Natural killer cell (primary cell): ENCODE data around the gene ZNF837. TPM values are rescaled to one million over a fixed set of nuclear protein-coding genes. Genes with fewer than 3 reads are reported as not detected.
A peak's percentile ranks its signal among the peaks of the same experiment; 100 is the strongest.

Experiments used
- ATAC-seq, 3 donors: fragments of 150-1000 bp in 2 of 3; fragments of 200-7000 bp in 1 of 3; cut with Tn5 transposase; 1 replicate in 1 of 3; 2 replicates in 2 of 3; pipeline ENCODE4 v1.10.0; 2021; ENCODE audit warnings: mild to moderate bottlenecking in 2 of 3, moderate library complexity in 2 of 3
- DNase-seq, 2 donors: peaks; one replicate each; pipeline versions ENCODE4 v3.0.0 to v3.0.0-alpha.2; 2013 to 2021; ENCODE audit warnings: mixed read lengths in 1 of 2
- H3K27ac ChIP-seq: one replicate; pipeline ENCODE4 v1.5.1; 2013; ENCODE audit warnings: mild to moderate bottlenecking, low read length
- H3K27me3 ChIP-seq: one replicate; pipeline ENCODE4 v1.6.1; 2013; ENCODE audit warnings: low read length; ENCODE audit not compliant: control insufficient read depth, insufficient read depth
- H3K36me3 ChIP-seq: one replicate; pipeline ENCODE4 v1.6.1; 2013; ENCODE audit warnings: low read length; ENCODE audit not compliant: control insufficient read depth, insufficient read depth
- H3K4me1 ChIP-seq: one replicate; pipeline ENCODE4 v1.6.1; 2013; ENCODE audit warnings: low read length; ENCODE audit not compliant: control insufficient read depth, insufficient read depth
- H3K4me3 ChIP-seq: one replicate; pipeline ENCODE4 v1.5.1; 2013; ENCODE audit warnings: low read length
- H3K9me3 ChIP-seq: one replicate; pipeline ENCODE4 v1.6.1; 2013; ENCODE audit warnings: low read length; ENCODE audit not compliant: control insufficient read depth, insufficient read depth
- H3K27ac Mint-ChIP-seq, 2 donors: one replicate each; pipeline ENCODE4 v1.8.0; 2022; ENCODE audit warnings: mild to moderate bottlenecking in 2 of 2, mixed read lengths in 2 of 2, moderate library complexity in 1 of 2
- H3K27me3 Mint-ChIP-seq, 2 donors: one replicate each; pipeline ENCODE4 v1.8.0; 2022; ENCODE audit warnings: low read depth in 2 of 2, mixed read lengths in 2 of 2
- H3K36me3 Mint-ChIP-seq: one replicate; pipeline ENCODE4 v1.8.0; 2022; ENCODE audit warnings: mixed read lengths
- H3K4me1 Mint-ChIP-seq, 2 donors: one replicate each; pipeline ENCODE4 v1.8.0; 2022; ENCODE audit warnings: mixed read lengths in 2 of 2
- H3K4me3 Mint-ChIP-seq: one replicate; pipeline ENCODE4 v1.8.0; 2022; ENCODE audit warnings: mild to moderate bottlenecking, moderate library complexity, mixed read lengths
- H3K9me3 Mint-ChIP-seq, 2 donors: one replicate each; pipeline ENCODE4 v1.8.0; 2022; ENCODE audit warnings: mixed read lengths in 2 of 2
- CTCF ChIP-seq: fragments of 200-600 bp; IDR thresholded peaks from one replicate; pipeline ENCODE4 v1.8.0; 2022; ENCODE audit warnings: antibody characterized with exemption
- WGBS: methylation state at CpG from one replicate; pipeline ENCODE4 v1.1.7; 2013; ENCODE audit warnings: missing lambda C conversion rate; ENCODE audit not compliant: insufficient coverage; 5-methylcytosine and 5-hydroxymethylcytosine counted together
- intact Hi-C: fragments of 100-400 bp; cut with micrococcal nuclease; formaldehyde crosslinking; loops from one replicate; pipeline ENCODE4 v1.14.2; 2022
- total RNA-seq, 4 donors: library from RNA; stranded (reverse); fragments of 120-200 nt in 1 of 4; gene quantifications; one replicate each; pipeline versions ENCODE4 v1.2.3 to v1.2.4, GENCODE V29; 2013 to 2022

The ZNF837 gene
- total RNA-seq, 3 donors from 2014 or later (not counting 1 experiment from before 2014, with no cell fraction given), result 0.63 to 1.4 (median 1.3) TPM

- no peaks in the 10 kb centered on the region for H3K27me3 Mint-ChIP-seq
- peaks cover 10% of the 10 kb centered on the region for H3K4me1 ChIP-seq
- no peak overlapping the region for H3K4me3 ChIP-seq
- TF ChIP-seq CTCF, result no peak
- no peaks in the 10 kb centered on the region for H3K9me3 Mint-ChIP-seq
- H3K36me3 ChIP-seq, result no peaks in the 10 kb centered on the region
- DNase-seq, result no peak
- H3K4me1 Mint-ChIP-seq, result peaks cover 11% of the 10 kb centered on the region in 2 donors
- no peaks in the 10 kb centered on the region for H3K27me3 ChIP-seq
- ATAC-seq, result no peak
- H3K27ac Mint-ChIP-seq, result no peak overlapping the region
- H3K27ac ChIP-seq, result no peak overlapping the region
- H3K4me3 Mint-ChIP-seq, result no peak overlapping the region
- H3K36me3 Mint-ChIP-seq, result no peaks in the 10 kb centered on the region
- H3K9me3 ChIP-seq, result no peaks in the 10 kb centered on the region
- WGBS, result 94% methylated on average over 32 of the region's 32 CpGs
- intact Hi-C loops, result no loop called here
These were observed 14.0 kb downstream of the ZNF837 start for GRCh38 chr19:58366585-58367430.

GRCh38 chr19:58364146-58364545 is 16.7 kb downstream of the ZNF837 start:
- H3K27ac ChIP-seq, result no peak overlapping the region
- 24% methylated on average over 5 of the region's 5 CpGs for WGBS
- no peak overlapping the region for H3K4me3 ChIP-seq
- no peak overlapping the region for H3K27ac Mint-ChIP-seq
- H3K9me3 ChIP-seq, result no peaks in the 10 kb centered on the region
- peak overlapping the region; percentile 35 for H3K4me3 Mint-ChIP-seq
- intact Hi-C loops, result no loop called here
- no peaks in the 10 kb centered on the region for H3K9me3 Mint-ChIP-seq
- H3K27me3 Mint-ChIP-seq, result no peaks in the 10 kb centered on the region
- peaks cover 13% of the 10 kb centered on the region in 2 donors for H3K4me1 Mint-ChIP-seq
- ATAC-seq, result no peak
- H3K4me1 ChIP-seq, result peaks cover 14% of the 10 kb centered on the region
- H3K27me3 ChIP-seq, result no peaks in the 10 kb centered on the region
- no peaks in the 10 kb centered on the region for H3K36me3 Mint-ChIP-seq
- no peaks in the 10 kb centered on the region for H3K36me3 ChIP-seq
- no peak for DNase-seq
- TF ChIP-seq CTCF, result no peak

GRCh38 chr19:58362272-58362994 is 18.4 kb downstream of the ZNF837 start, which contains the start of gene ZNF497:
Gene ZNF497, minus strand, starts transcription at chr19:58362751. Its CDS starts 5,116 bp downstream, at chr19:58357635.
- peak within 1 kb of the TSS; percentile 97 for H3K4me3 Mint-ChIP-seq
- intact Hi-C loops, result loop anchor here (1.0 kb wide), 3 partner anchors 35 to 57 kb away; partner anchors contain the start of gene ERVK3-1
- no peaks in the 10 kb centered on the region for H3K36me3 Mint-ChIP-seq
- no peaks in the 10 kb centered on the region for H3K9me3 Mint-ChIP-seq
- DNase-seq (peak; percentile 96 to 99), ATAC-seq (peak; percentile 82 to 92 (median 86))
- under 1% methylated on average over 74 of the region's 74 CpGs for WGBS
- peaks cover 18% of the 10 kb centered on the region for H3K4me1 ChIP-seq
- TF ChIP-seq CTCF, result no peak
- no peaks in the 10 kb centered on the region for H3K9me3 ChIP-seq
- peaks cover 13 to 20% of the 10 kb centered on the region in 2 donors for H3K4me1 Mint-ChIP-seq
- H3K4me3 ChIP-seq, result peak within 1 kb of the TSS; percentile 59
- peak within 1 kb of the TSS; percentile 84 for H3K27ac ChIP-seq
- no peaks in the 10 kb centered on the region for H3K36me3 ChIP-seq
- H3K27me3 ChIP-seq, result no peaks in the 10 kb centered on the region
- no peaks in the 10 kb centered on the region for H3K27me3 Mint-ChIP-seq
- H3K27ac Mint-ChIP-seq, result peak within 1 kb of the TSS; percentile 91 to 95
